HG03025 (cell line): ENCODE measurements around the gene ADGRG1.
A peak's percentile ranks its signal among the peaks of the same experiment; 100 is the strongest.

Experiments used
- ATAC-seq: cut with Tn5 transposase; IDR thresholded peaks from one replicate; pipeline ENCODE4 v1.9.1; 2021; ENCODE audit warnings: mild to moderate bottlenecking, moderate library complexity; ENCODE audit not compliant: unreplicated experiment, low FRiP score

ADGRG1 gene

DNA sequence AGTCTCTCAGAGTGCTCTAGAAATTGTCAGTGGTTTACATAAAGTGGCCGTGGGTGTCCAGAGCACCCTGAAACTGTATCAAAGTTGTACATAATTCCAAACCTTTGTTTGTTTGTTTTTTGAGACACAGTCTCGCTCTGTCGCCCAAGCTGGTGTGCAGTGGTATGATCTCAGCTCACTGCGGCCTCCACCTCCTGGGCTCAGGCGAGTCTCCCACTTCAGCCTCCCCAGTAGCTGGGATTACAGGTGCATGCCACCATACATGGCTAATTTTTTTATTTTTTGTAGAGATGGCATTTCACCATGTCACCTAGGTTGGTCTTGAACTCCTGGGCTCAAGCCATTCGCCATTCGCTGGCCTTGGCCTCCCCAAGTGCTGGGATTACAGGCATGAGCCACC is 24.3 kb upstream of the ADGRG1 start:
- ATAC-seq = no peak

GRCh38 chr16:57606147-57606846 is 22.1 kb upstream of the ADGRG1 start:
- ATAC-seq = no peak

- ATAC-seq = no peak
Measured at GRCh38 chr16:57606847-57607501, 21.5 kb upstream of the ADGRG1 start.

DNA sequence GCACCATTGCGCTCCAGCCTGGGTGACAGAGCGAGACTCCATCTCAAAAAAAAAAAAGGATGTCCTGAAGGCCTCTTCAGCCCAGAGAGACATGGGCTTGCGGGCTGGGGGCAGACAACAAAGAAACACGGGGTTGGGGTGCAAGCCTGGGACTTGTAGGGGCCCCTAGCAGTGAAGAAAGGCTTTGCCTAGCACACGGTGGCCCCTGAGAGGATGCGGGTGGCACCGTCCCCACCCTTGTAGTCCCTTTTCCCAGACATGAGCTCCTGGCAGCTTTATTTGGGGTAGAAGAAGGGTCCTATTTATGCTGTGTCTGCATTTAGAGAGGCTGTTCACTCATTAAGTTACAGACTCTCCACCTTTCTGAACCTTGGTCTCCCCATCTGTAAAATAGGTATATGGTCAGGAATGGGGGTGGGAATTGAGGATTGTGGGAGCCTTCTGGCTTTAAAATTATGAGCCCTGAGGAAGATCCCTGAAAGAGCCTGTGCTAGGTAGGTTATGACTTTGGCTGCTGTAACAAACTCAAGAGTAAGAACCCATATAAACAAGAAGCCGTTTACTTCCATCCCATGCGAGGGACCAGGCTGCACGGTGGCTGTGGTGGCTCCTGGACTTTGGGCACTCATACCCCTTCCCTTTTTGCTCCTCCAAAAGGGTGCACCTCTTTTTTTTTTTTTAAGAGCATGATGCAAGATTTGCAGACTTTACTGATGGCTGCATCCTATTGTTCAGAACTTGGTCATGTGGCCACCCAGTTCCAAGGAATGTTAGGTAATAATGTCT is 20.6 kb upstream of the ADGRG1 start:
- ATAC-seq = no peak

DNA sequence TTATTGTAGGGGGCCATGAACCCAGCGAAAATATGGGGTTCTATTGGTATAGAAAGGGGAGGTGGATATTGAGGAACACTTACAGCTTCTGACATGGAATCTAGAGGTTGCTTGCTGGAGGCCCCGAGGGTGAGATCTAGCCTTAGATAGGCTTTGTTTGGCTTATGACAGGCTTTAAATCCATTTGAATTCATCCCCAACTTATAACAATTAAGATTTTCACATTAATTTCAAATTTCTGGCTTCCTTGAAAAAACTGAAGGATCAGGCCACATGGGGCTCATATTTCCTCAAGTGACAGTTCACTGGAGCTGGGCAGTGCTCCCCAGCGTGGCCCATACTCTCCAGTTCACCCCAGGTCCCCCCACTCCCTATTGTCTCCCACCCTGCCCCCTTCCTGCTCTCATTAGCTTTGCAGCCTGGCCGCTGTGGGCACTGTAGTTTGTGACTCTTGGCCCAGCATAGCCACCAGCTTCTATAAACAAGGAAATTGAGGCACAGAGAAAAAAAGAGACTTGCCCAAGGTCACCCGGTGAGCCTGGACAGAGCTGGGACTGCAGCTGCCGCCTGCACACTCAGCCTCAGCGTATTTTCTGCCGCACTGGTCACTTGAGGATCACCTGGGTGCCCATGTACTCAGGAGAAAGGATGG is 19.8 kb upstream of the ADGRG1 start:
- no peak for ATAC-seq

GRCh38 chr16:57609541-57610401 is 18.7 kb upstream of the ADGRG1 start:
- peak; percentile 92 for ATAC-seq

DNA sequence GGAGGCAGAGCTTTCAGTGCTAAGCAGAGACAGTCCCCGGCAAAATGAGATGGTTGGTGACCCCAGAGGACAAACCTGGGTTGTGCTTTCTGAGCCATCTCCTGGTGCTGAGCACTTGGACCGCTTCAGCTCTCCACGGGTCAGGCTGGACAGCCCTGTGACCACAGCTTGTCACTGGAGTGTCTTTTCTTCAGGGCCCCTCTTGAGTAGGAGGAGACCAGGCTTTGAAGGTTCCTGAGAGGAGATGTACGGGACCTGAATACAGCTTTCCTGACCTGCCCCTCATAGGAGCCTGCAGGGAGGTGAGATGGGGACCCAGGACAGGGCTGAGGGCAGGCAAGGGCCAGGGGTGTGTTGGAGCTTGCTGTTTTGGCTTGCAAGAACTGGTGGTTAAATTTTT is 17.8 kb upstream of the ADGRG1 start:
- no peak for ATAC-seq

DNA sequence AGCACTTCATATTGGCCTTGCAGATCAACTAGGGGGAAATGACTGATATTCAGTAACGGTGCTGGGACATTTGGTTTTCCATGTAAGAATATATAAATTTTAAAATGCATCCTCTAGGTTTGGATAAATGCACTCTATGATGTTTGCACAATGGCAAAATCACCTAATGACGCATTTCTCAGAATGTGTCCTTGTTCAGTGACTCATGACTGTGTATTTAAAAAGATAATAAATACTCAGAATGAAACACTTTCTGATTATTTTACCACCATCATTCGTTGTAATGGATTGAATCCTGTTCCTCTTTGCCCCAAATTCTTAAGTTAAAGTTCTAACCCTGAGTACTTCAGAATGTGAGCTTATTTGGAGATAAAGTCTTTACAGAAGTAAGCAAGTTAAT is 17.2 kb upstream of the ADGRG1 start:
- no peak for ATAC-seq

DNA sequence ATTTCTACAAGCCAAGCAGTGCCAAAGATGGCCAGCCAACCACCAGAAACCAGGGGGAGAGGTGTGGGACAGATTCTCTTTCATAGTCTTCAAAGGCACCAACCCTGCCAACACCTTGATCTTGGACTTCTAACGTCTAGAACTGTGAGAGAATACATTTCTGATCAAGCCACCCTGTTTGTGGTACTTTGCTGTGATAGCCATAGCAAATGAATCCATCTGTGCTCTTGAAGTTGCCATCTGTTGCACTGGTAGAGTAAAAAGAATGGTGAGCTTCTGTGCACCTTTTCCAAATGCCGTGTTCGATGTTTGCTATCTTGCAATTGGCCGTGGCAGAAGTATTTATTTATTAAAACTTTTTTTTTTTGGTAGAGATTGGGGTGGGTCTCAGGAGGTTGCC is 16.7 kb upstream of the ADGRG1 start:
- no peak for ATAC-seq

- no peak for ATAC-seq
Measured at GRCh38 chr16:57612494-57612893, 15.9 kb upstream of the ADGRG1 start.

DNA sequence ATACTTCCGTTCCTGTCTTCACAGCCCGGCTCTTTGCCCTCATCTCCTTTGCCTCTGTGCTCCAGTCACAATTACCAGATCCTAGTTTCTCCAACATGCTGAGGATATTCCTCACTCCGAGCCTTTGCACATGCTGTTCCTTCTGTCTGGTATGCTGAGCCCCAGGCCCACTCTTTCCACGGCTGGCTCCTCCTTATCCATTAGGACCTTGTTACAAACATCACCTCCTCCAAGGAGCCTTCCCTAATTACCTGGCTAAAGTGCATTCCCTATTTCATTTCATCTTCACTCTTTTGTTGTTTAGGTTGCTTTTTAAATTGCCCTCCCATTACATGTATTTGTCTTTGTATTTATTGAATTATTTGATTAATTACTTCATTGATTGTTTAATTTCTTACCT is 14.9 kb upstream of the ADGRG1 start:
- no peak for ATAC-seq

DNA sequence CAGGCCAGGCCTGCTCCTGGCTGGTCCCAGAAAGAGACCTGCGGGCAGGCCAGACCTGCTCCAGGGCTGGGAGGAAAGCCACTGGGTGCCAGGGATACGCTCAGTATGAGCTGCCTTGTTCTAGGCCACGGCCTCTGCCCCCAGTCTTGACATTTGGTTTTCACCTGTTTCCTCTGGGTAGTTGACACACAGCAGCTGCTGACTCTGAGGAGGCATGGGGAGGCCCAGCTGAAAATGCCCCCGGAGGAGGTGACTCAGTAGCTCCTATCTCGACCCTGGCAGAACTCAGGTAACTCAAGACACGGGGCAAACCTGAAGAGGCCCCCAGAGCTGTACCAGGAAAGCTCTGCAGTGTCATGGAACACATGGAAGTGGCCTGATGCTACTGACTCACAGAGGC is 13.9 kb upstream of the ADGRG1 start:
- ATAC-seq = no peak

GRCh38 chr16:57614944-57615343 is 13.5 kb upstream of the ADGRG1 start:
- ATAC-seq = no peak

DNA sequence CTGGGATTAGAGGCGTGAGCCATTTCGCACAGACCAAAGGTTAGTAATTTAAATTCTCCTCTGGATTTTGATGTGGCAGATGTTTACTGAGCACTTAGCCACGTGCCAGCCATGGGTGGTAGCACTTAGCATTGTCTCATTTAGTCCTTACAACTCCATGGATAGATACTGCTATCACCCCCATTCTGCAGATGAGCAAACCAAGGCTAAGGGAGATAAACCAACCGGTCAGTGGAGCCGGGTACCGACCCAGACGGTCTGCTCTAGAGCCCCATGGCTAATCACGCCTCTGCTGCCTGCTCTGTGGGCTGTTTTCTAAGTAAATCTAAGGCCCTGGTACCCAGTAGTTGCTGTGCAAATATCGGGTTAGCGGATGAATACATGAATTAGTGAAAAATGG is 12.6 kb upstream of the ADGRG1 start:
- no peak for ATAC-seq

- no peak for ATAC-seq
Measured at GRCh38 chr16:57616241-57616640, 12.2 kb upstream of the ADGRG1 start.

- no peak for ATAC-seq
Measured at GRCh38 chr16:57616876-57617275, 11.6 kb upstream of the ADGRG1 start.

DNA sequence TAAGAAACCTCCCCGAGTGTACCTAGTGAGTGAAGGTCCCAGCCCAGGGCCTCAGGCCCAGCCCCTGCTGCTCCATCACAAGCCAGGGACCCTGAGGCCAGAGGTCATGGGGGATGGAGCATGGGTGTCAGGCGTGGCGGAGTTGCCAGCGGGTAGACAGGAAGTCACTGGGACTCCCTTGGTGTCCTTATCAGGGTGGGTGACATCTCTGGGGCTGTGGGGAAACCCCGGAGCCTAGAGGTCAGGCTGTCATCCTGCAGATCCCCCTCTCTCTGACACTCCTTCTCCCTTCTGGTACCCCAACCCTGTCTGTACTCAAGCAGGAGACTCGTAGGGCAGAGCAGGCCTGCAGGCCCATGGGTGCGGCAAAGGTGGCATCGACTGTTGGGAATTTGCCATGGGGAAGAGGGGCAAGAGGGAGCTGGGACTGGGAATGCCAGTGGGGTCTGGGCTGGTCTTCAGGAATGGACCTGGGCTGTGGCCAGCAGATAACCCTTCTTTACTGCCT is 10.8 kb upstream of the ADGRG1 start:
- ATAC-seq = no peak

DNA sequence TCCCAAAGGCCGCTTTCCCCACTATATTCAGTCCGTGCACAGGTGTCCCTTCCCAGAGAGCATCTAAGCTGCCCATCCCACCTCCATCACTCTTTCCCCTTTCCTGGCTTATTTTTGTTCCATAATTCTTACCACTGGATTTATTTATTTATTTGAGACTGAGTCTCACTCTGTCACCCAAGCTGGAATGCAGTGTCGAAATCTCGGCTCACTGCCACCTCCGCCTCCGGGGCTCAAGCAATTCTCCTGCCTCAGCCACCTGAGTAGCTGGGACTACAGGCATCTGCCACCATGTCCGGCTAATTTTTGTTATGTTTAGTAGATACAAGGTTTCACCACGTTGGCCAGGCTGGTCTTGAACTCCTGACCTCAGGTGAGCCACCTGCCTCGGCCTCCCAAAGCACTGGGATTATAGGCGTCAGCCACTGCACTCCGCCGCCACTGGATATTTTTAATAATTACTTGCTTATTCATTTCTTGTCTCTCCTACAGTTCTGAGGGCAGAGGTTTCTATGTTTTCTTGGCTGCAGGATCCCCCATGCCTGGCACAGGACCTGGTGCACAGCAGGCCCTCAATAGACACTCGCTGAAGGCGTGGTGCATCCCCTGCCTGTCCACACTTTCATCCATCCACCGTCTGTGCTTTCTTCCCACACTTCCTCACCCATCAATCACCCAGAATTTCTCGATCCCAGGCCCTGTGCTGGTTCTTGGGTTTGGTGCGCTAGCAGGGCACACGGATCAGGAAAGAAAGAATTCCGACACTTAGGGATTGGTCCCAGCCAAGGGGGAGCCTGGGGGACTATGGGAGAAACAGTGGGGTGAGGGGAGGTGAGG is 9.9 kb upstream of the ADGRG1 start:
- ATAC-seq = no peak

DNA sequence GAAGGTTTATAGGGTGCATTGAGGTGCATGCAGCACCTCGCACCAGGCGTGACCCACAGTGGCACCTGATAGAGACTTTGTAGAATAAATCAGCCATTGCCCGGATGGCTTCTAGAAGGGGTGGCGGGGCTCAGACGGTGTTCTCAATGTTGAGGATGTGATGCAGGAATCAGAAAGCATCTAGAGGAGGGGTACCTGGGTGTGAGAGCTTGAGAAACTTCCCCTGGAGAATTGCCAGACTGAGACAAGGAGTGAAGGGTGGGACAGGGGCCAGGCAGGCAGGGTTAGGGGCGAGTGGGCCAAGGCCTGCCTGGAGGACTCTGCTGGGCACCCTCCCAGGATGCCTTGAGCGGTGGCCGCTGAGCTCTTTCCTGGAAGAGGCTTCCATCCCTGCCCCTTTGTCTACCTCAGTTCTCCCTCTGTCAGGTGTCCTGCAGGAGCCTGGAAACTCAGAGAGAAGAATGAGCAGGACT is 9.3 kb upstream of the ADGRG1 start:
- no peak for ATAC-seq
